GM13977 (cell line): ENCODE measurements around the gene TIAM1.

ENCODE experiments used
- DNase-seq: peaks from one replicate; pipeline ENCODE4 v3.0.0; 2012; ENCODE audit warnings: low spot score
- in situ Hi-C: fragments of 300-500 bp; cut with MboI; formaldehyde crosslinking; loops from one replicate; pipeline ENCODE4 v1.12.0; 2022; ENCODE audit warnings: low sequenced_read_pairs, low pct_unique_long_range_greater_than_20kb, mixed read lengths, inconsistent platforms; ENCODE audit not compliant: unreplicated experiment
- TF ChIP-seq, protein P1 (sequence below): IDR thresholded peaks from 2 replicates; pipeline ENCODE4 v1.5.1; 2012; ENCODE audit warnings: mild to moderate bottlenecking, control low read depth; ENCODE audit not compliant: insufficient read depth; ENCODE audit errors: extremely low read depth, missing control alignments

Gene TIAM1

GRCh38 chr21:31190516-31190915 lies 153.5 kb downstream of the TIAM1 start:
- TF ChIP-seq, protein P1, sequence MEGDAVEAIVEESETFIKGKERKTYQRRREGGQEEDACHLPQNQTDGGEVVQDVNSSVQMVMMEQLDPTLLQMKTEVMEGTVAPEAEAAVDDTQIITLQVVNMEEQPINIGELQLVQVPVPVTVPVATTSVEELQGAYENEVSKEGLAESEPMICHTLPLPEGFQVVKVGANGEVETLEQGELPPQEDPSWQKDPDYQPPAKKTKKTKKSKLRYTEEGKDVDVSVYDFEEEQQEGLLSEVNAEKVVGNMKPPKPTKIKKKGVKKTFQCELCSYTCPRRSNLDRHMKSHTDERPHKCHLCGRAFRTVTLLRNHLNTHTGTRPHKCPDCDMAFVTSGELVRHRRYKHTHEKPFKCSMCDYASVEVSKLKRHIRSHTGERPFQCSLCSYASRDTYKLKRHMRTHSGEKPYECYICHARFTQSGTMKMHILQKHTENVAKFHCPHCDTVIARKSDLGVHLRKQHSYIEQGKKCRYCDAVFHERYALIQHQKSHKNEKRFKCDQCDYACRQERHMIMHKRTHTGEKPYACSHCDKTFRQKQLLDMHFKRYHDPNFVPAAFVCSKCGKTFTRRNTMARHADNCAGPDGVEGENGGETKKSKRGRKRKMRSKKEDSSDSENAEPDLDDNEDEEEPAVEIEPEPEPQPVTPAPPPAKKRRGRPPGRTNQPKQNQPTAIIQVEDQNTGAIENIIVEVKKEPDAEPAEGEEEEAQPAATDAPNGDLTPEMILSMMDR: no peak

GRCh38 chr21:31187499-31187898 lies 156.6 kb downstream of the TIAM1 start:
- TF ChIP-seq, protein P1: no peak
- in situ Hi-C loops: loop anchor here (10.0 kb wide), 1 partner anchor 83 kb away; no protein-coding TSS in a partner anchor
- no peak for DNase-seq

More at GRCh38 chr21:31190516-31190915, 153.5 kb downstream of the TIAM1 start:
- DNase-seq: no peak
- in situ Hi-C loops: loop anchor here (10.0 kb wide), 1 partner anchor 394 kb away; no protein-coding TSS in a partner anchor

DNA sequence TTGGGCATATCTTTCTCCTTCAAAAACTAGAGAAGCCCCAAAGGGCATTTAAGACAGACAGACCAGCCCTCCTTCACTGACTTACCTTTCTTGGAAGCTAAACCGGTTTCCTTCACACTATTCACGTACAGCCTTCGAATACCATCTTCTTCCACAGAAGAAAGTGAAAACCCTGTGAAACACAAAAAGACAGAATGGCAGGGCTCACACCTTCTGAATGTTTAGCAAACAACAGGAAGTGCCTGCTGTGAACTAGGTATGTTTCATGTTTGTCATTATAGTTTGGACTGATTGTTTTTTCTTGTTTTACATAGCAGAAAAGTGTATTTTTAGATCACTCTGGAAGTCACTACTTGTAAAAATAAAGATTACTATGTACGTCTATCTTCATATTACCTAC lies 157.1 kb downstream of the TIAM1 start:
- TF ChIP-seq, protein P1: no peak
- no peak for DNase-seq
- in situ Hi-C loops: loop anchor here (10.0 kb wide), 1 partner anchor 82 kb away; no protein-coding TSS in a partner anchor

GRCh38 chr21:31185663-31186062 lies 158.4 kb downstream of the TIAM1 start:
- TF ChIP-seq, protein P1: no peak
- in situ Hi-C loops: loop anchor here (10.0 kb wide), 1 partner anchor 81 kb away; no protein-coding TSS in a partner anchor
- DNase-seq: no peak

GRCh38 chr21:31184876-31185275 lies 159.2 kb downstream of the TIAM1 start:
- in situ Hi-C loops: loop anchor here (10.0 kb wide), 1 partner anchor 80 kb away; no protein-coding TSS in a partner anchor
- no peak for DNase-seq
- TF ChIP-seq, protein P1: no peak

DNA sequence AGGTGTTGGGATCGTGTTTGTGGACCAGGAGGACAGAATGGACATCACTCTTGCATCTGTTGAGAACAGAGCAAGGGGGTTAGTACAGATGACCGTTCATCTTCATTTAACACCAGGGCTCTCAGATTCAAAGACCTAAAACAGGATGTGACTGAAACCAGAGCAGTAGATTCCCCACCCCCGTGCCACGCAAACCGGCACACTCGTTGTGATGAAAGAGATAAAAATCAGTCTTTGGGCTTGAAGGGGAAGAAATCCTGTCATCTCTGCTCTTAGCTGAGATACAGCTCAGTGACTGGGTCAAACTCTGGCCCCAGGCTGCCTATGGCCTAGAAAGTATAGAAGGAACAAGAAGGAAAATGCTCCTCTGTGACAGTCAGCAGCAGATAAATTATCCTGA lies 159.6 kb downstream of the TIAM1 start:
- in situ Hi-C loops: loop anchor here (10.0 kb wide), 1 partner anchor 80 kb away; no protein-coding TSS in a partner anchor
- DNase-seq: no peak
- TF ChIP-seq, protein P1: no peak
